ENCODE results near the gene TBCEL.

TBCEL gene

DNA sequence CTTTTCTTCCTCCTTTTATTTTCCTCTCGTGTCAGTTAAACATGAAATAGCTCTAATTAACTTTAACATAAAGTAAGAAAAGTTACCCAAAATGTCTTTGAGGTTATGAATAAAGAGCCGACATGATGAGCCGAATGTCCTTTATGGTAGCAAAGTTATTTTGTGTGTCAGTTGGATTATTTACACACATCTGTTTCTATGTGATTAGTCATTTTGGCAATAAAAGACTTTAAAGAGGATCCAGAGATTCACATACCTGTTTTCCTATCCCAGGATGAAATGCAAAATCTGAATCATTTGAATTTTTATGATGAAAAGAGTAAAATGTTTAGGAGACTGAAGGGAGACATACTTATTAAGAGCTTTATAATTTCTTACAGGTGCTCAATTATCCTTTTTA is 43.1 kb downstream of the TBCEL start:
- DNase-seq, result no peak

DNA sequence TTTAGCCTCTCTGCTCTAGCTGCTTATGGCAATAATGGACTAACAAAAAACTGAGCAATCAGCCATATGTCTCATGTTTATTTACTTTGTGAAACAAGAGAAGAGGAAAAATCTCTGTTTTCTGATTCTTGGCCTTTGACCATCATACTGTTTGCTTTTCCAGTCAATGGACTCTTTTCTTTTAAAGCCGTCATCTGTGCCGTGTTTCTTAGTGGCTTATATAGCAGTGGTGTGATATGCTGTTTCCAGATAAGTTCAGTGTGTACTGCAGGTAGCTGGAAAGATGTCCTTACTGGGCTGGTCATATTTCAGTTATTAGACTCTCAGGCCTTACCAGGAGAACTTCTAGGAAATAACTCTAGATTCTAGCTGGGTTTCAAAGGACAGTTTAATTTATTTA is 43.6 kb downstream of the TBCEL start:
- no peak for DNase-seq

DNA sequence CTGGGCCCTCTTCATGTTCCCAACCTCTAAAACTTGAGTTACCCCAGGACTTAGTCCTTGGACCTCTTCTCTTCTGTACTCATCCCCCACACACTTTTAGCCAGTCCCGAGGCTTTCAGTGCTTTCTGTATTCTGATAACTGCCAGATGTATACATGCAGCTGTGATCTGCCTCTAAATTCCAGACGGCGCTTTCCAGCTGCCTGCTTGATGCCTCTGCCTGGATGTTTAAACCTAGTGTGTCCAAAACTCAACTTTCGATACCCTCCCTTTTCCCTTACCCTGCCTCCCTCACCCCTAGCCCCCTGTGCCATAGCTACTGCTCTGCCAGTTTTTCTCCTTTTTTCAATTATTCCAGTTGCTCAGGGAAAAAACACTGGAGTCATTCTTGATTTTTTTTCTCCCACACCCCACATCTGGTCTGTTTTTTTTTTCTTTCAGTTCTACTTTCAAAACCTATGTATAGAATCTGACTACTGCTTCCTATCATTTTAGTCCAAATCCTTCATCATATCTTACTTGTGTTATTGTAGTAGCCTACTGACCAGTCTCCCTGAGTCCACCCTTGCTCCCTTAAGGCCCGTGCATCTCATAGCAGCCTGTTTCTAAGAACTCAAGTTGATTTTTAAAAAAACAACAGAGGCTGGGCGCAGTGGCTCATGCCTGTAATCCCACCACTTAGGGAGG is 44.2 kb downstream of the TBCEL start:
- no peak for DNase-seq

DNA sequence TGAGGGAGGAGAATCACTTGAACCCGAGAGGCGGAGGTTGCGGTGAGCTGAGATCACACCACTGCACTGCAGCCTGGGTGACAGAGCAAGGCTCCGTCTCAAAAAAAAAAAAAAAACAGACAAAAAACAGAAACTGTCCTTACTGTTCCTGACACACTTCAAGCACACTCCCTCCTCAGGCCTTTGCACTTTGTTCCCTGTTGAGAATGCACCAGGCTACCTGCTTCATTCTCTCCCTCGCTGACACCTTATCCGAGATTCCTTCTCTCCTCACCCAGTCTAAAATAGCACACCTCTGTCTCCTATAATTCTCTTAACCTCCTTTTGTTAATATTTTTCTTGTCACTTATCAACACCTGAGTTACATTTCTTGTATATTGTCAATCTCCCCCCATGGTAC is 44.9 kb downstream of the TBCEL start:
- DNase-seq, result no peak

DNA sequence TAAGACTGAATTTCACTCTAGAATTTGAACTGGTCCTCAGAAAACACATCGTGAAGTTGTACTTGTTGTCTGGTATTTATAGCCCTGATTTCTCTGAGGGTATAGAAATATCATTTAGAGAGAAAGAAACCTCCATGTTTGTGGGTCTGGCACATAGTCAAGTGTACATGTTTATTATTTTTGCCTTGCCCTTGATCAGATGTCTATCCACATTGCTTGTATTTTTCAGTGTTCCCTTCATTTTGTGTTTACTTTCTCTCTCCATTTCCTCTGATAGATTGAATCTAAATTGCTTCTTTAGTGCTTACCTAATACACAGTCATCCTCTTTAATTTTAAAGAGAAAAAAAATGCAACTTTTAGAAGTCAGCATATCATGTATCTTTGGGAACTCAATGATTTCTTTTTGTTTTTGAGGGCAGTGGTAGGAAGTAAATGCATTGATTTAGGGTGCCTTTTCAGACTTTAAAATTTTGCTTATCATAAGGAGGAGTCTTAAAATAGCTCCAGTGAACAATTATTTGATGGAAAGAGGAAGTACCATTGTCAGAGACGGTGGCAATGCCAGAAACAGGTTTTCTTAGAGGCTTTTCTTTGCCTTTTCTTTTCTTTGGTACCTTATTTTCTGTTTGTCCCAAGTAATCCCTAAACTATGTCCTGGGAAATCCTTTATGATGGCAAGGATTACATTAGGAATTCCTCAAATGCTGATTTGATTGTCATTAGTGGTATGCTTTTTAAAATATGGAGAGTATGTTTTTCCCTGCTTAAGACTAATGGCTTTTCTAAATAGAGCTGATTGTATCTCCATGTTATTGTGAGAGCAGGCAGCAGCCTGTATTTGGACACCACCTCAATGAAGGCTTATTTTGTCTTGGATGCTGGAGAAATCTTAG is 47.3 kb downstream of the TBCEL start:
- no peak for DNase-seq

DNA sequence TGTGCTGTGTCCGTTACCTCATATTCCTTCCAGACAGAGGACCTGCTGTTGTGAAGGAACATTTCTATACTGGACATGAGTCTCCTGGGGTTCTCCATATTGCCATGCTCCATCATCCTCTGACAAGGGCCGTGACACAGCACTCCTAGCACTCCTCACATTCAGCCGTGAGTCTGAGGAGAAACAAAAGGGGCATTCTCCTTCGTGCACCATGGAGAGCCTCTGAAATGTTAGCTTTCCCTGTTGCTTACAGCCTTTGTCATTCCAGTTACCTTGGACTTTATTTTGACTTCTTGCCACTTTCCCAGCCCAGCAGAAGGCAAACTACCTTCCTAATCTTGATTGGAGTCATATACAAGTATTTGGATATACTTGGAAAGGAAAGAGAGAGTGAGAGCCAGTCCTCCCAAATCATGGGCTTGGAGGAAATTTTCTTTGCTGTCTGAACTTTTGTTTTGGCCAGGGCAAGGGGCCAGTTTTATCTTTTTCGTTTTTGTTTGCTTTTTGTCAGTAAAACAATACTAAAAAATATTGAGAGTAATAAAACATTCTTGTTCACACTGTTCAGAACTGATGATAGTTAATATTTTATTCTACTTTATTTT is 48.0 kb downstream of the TBCEL start:
- DNase-seq, result no peak

DNA sequence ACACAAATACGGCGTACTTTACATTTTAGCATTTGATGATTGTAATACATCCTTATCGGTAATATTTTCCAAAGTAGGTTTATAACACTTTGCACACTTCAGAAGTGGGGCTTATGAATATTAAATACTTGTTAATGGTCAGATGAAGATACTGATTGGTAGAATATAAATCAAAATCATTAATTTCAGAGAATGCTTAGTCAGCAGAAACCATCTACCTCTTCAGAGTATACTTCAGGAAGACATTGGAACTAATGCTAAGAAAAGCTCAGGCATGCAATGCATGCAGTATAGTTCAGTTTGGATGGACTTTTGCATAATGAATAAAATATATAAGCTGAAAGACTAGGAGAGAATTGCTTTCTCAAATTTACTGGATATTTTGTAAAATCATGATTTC is 57.4 kb downstream of the TBCEL start:
- DNase-seq, result no peak

DNA sequence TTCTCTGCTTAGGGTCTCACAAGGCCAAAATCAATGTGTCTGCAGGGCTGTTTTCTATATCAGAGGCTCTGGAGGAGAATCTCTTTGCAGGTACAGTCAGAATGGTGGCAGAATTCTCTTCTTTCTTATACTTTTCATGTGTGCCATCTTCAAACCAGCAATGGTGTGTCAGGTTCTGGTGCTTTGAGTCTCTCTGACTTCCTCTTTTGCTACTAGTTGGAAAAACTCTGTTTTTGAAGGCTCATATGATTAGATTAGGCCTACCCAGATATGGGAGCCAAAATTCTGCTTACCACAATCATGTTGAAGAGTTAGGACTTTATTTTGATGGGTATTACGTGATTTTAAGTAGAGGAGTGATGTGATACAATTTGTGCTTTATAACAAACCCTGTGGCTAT is 58.3 kb downstream of the TBCEL start:
- DNase-seq, result no peak

DNA sequence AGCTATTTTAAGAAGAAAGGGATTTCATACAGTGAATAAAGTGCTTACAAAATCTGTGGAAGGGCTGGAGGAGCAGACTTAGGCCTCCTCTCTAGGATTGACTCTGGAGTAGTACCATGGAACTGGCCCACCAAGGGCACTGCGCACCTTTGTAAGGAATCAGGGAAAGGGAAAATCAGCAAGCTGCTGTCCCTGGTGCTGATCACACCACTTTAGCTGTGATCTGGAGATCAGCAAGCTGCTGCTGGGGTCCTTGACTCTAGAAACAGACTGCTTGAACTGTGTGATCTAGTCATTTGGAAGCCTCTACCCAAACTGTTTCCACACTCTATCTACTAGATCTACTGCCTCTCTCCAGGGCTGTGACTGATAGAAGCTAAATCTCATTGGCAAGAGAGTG is 58.8 kb downstream of the TBCEL start:
- no peak for DNase-seq

DNA sequence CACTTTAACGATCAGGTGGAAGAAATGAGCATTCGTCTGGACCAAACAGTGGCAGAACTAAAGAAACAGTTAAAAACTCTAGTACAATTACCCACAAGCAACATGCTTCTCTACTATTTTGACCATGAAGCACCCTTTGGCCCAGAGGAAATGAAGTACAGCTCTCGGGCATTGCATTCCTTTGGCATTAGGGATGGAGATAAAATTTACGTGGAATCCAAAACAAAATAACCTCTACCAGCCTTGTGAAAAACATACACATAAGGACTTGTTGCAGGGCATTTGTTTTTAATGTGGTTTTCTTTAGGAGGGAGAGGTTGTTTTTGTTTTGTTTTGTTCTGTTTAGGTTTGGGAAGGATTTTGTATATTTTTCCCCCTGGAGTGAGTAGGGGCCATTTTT is 63.0 kb downstream of the TBCEL start:
- DNase-seq, result no peak

DNA sequence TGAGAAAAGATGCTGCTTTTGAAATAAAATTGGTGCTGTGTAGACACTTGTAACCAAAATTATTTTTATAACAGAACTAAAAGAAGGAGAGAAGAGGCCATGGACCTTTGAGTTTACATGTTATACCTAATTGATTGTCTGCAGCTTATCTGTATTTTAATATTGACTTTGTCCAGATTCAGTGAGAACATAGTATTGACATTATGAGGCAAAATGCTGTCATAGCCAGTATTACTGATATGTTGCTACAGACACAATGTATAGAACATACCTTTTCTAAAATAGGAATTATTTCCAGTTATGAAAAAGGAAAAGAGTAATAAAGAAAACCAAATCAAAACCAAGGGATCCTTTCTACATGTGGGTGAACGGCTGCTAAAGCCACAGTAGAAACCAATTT is 65.7 kb downstream of the TBCEL start:
- no peak for DNase-seq

DNA sequence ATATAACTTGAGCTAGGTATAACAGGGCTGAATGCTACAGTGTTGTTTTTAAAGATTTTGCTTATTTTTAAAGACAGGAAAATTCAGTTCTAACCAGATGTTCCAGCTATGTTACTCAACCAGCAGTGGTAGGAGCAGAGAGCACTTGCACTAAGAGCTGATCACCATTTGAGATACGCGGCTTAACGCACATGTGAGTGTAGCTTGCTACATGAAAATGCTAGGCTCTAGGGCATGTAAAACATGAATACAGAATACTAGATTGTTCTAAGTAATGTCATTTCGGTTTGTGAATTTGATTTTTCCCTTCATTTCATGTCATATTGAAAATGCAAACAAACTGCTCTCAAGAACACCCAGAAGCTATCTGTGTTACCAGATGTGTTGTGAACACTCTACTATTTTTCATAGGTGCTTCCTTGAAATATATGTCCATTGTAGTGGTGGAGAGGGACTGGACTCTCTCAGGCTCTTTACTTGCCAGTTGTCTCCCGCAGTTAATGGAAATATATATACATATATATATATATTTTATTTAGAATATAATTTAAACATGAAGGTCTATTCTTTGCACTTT is 66.3 kb downstream of the TBCEL start:
- no peak for DNase-seq

DNA sequence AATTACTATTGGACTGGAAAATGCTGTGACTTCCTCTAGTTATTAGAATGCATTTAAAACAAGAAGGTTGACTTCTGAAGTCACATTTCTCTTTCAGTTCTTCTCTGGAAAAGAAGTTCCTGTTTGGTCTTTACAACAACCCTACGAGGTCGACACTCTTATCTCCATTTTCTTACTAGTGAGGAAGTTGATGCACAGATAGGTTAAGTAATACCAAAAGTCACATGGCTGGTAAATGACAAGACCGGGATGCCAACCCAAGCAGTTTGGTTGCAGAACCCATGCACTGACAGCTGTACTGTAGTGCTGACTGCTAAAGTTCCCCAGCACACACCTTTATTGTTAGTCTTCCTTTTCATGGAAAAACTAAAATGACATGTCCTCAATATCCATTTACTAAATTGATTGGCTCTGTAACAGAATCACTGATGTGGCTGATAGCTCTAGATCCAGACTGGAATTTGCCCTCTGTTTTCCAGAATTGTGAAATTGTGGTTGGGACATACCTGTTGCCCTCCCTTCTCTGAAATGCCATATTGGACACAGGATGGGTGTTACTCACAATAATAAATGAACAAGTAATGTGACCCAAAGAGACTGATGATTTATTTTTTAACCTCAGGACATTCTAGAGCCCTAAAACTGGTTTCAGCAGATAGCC is 67.7 kb downstream of the TBCEL start:
- DNase-seq, result no peak

DNA sequence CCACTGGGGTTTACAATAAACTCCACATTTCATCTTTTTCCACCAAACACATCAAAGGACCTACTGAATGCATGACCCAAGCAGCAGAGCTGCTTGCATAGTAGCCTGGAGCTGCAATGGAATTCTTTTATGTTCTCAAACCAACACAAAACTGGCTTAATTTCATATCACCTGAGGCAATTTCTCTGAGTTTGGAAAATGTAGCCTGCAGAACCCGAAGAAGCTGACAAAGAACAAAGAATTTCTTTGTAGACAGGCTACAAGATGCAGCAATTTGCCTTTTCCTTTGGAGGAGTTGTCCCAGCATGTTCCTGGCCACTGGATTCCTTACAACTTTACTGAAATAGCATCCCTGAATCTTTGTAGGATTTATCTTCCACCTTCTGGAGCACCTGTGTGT is 71.7 kb downstream of the TBCEL start:
- no peak for DNase-seq

DNA sequence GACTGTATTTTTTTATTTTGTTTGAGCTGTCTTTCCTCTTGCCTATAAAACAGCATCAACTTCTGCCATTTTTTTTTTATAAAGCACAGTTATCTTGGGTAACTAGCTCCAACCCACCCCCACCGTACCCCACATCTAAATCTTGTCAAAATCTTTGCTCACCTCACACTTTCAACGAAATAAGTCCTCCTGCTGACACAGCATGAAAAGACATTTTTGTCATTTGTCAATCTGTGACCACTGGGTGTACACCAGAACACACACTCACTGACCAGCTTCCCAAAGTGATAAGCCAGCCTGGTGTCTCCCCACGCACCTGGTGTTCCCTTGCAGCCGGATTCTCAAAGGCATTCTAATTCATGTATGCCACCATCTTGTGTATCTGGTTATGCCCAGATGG is 75.5 kb downstream of the TBCEL start:
- no peak for DNase-seq

DNA sequence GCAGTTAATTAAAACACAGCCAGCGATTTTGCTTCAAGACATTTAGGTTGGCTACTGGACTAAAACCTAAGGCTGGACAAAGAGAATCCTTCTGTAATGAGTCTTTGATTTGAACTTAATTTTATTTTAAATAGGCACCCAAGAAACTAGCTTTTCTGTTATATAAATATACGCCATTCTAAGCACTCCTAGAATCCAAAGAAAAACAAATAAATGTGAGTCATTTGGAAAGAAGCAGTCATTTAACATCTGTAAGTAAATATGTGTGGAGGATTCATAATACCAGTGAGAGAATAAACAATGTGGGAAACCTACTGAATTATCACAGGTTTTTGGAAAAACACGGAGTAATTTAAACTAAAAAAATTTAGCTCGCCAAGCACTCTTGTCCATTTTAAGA is 76.0 kb downstream of the TBCEL start:
- DNase-seq, result no peak

DNA sequence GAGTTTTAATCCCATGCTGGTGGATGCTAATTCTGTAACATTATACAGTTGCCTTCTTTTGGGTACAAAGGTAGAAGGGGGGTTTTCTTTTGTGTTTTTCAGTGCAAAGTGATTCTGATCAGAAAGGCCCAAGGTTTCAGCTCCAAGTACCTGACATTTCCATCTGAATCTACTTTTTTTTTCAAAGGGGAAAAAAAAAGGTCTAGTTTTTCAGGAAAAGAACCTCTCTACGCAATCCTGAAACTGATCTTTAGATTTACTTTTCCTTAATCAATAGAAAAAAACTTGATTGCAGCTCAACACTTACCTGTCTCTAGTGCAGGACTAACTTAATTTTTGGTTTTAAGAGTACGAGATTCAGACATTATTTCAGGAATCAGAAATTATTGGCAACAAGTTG is 77.0 kb downstream of the TBCEL start, which contains the start of gene TECTA:
TSS of gene TECTA (plus strand) at position 301 of the 400 bp plus-strand sequence. CDS start 1,423 bp downstream, outside the sequence.
- no peak for DNase-seq

DNA sequence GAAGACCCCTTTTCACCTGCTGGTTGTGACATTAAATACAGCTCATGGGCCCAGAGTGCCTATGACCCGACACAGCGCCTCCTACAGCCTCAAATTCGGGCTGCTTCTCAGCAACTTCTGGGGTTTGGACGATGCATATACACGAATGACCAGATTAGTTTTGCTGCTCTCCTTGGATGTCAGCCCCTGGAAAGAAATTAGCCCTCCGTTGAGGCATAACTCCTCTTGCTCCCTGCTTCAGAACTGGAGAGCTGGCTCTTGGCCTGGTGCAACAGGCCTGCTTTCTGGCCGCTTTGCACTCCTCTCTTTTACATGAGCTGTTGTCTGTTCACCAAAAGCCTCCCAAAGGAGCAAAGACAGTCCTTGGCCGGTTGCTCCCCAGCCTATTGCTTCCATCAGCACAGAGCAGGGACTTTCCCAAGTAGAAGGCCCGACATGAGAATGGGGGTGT is 80.4 kb downstream of the TBCEL start:
- no peak for DNase-seq

DNA sequence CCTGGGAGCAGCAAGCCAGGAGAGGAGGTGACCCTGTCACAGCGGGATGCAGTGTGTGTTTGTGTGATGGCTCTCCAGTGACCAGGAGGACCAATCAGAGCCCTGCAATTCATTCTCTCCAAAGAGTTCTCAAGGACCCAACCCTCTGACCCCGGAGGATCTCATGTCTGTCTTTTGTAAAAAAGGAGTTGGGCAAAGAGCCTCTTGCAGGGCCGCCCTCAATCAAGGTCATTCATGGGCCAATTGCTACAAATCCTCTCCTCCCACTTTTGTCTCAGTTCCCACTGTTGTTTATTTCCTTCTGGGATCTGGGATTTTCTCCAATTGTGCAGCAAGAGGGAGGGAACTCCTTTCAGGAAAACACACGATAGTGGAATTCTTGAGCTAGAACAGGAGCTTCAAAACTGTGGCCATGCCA is 81.2 kb downstream of the TBCEL start:
- no peak for DNase-seq

DNA sequence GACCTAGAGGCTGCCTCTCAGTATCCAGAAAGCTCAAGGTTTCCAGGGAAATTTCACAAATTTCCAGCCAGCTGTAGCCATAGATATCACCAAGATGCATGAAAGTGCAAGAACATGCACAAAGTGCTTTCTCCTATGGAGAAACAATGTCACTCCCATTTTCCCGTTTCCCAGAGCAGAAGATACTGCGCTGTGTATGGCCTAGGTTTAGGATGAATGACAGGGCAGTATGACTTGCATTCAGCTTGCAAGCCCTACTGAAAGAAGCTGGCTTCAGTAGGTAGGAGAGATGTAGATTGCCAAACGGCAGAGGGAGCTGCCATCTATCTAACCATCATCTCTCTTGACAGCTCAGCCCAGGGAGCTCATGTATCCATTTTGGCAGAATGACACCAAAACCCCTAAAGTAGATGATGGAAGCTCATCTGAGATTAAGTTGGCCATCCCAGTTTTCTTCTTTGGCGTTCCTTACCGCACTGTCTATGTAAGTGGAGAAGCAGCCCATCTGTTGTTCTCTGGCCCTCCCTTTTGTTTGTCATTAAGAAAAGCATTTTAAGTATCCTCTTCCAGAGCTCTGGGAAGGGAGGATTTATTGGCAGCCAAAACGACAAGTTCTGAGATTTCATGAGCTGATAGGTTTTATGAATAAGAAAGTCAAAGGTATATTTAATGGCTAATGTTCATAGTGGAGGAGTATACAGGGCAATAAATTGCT is 81.7 kb downstream of the TBCEL start:
- no peak for DNase-seq

DNA sequence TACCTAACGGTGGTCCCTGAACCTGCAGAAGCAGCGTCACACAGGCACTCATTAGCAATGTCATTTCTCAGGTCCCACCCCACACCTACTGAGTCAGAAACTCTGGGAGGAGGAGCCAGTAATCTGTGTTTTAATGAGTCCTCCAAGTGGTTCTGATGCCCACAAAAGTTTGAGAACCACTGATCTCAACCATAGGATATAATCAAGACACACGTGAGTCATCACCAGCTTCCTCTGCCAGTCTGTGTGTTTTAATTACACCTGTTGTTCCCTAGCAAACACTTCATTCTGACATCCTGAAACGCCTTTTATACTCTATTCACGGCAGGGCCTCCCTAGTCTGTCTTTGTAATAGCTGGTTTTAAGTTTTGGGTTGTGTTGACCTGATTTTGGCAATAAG is 82.9 kb downstream of the TBCEL start:
- no peak for DNase-seq

DNA sequence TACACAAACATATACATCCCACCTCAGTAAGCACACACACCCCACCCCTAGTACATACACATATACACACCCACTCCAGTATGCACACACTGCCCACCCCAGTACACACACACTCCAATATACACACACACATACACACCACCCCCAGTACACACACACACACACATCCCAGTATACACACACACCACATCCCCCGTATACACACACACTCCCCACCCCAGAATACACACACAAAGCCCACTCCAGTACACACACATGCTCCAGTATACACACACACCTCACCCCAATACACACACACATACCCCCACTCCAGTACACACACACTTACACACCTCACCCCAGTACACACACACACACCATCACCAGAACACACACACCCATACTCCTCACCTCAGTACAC is 84.5 kb downstream of the TBCEL start:
- no peak for DNase-seq

Measured in activated gamma-delta T cell treated with Interleukin-2 at 50 U/mL for 16 hours (primary cell).